B cell (primary cell): ENCODE measurements around the gene BAAT. TPM values are rescaled to one million over a fixed set of nuclear protein-coding genes. Genes with fewer than 3 reads are reported as not detected.

ENCODE experiments used
- ATAC-seq: fragments of 200-7000 bp; cut with Tn5 transposase; one replicate; pipeline ENCODE4 v1.10.0; 2021; ENCODE audit warnings: low read depth, mild to moderate bottlenecking, moderate number of reproducible peaks, moderate library complexity
- CTCF ChIA-PET: fragments of 350-600 bp; sonication (Branson Sonifier 250); formaldehyde crosslinking; loops from one replicate; lab custom pipeline; 2021; ENCODE audit warnings: antibody characterized with exemption, inconsistent platforms; lab: Charles Lee
- POLR2A ChIA-PET: fragments of 350-600 bp; sonication (Branson Sonifier 250); formaldehyde crosslinking; loops from one replicate; lab custom pipeline; 2021; ENCODE audit warnings: antibody characterized with exemption; lab: Charles Lee
- DNase-seq: peaks from one replicate; pipeline ENCODE4 v3.0.0; 2013
- H2AFZ ChIP-seq: 2 replicates; pipeline ENCODE4 v1.6.1; 2012; ENCODE audit warnings: mild to moderate bottlenecking, low read depth, low read length; ENCODE audit not compliant: insufficient read depth, poor library complexity, severe bottlenecking
- H3K27ac ChIP-seq, 2 donors: 1 replicate in 1 of 2; 2 replicates in 1 of 2; pipeline ENCODE4 v1.5.1; 2012 to 2013; ENCODE audit warnings: low read length in 2 of 2, mild to moderate bottlenecking in 2 of 2, moderate library complexity in 1 of 2
- H3K27me3 ChIP-seq, 4 experiments: fragments of 200-600 bp in 1 of 4; sonication (generic) in 1 of 4; replicated peaks in 1 of 4; 1 replicate in 2 of 4; 2 replicates in 2 of 4; pipeline versions ENCODE4 v1.6.1 to v1.7.0; 2013 to 2016; ENCODE audit warnings: low read length in 3 of 4, mild to moderate bottlenecking in 2 of 4, mixed read lengths in 1 of 4, moderate library complexity in 1 of 4; ENCODE audit not compliant: insufficient read depth in 4 of 4, control insufficient read depth in 3 of 4; ENCODE audit errors: control extremely low read depth in 1 of 4
- H3K36me3 ChIP-seq, 2 experiments: replicated peaks in 1 of 2; 1 replicate in 1 of 2; 2 replicates in 1 of 2; pipeline versions ENCODE4 v1.6.1 to v1.7.1; 2013; ENCODE audit warnings: low read length in 1 of 2; ENCODE audit not compliant: insufficient read depth in 2 of 2, control insufficient read depth in 1 of 2; ENCODE audit errors: control extremely low read depth in 1 of 2, extremely low read depth in 1 of 2
- H3K4me1 ChIP-seq, 2 donors: fragments of 200-600 bp in 1 of 2; sonication (generic) in 1 of 2; 1 replicate in 1 of 2; 2 replicates in 1 of 2; pipeline versions ENCODE4 v1.5.1 to v1.6.1; 2013 to 2017; ENCODE audit warnings: low read length in 2 of 2; ENCODE audit not compliant: control insufficient read depth in 2 of 2, insufficient read depth in 2 of 2
- H3K4me2 ChIP-seq: replicated peaks from 2 replicates; pipeline ENCODE3; 2012; ENCODE audit warnings: mild to moderate bottlenecking, low read depth, low read length; ENCODE audit not compliant: poor library complexity, severe bottlenecking
- H3K4me3 ChIP-seq, 5 experiments: fragments of 200-600 bp in 1 of 5; sonication (generic) in 1 of 5; 1 replicate in 3 of 5; 2 replicates in 2 of 5; pipeline versions ENCODE4 v1.5.1 to v1.7.0; 2011 to 2016; ENCODE audit warnings: low read length in 4 of 5, mild to moderate bottlenecking in 4 of 5, low read depth in 2 of 5, control low read depth in 1 of 5, moderate library complexity in 1 of 5; ENCODE audit not compliant: insufficient read depth in 1 of 5; ENCODE audit errors: control extremely low read depth in 1 of 5, extremely low read depth in 1 of 5
- H3K79me2 ChIP-seq: fragments of 200-600 bp; sonication (generic); one replicate; pipeline ENCODE4 v1.6.0; 2016; ENCODE audit warnings: low read length; ENCODE audit not compliant: control insufficient read depth, insufficient read depth
- H3K9ac ChIP-seq: fragments of 200-600 bp; sonication (generic); 2 replicates; pipeline ENCODE4 v1.6.1; 2017; ENCODE audit warnings: mild to moderate bottlenecking, low read length, moderate library complexity
- H3K9me3 ChIP-seq, 3 donors: one replicate each; pipeline versions ENCODE4 v1.6.1 to v1.7.1; 2013; ENCODE audit warnings: low read length in 2 of 3; ENCODE audit not compliant: control insufficient read depth in 2 of 3, insufficient read depth in 1 of 3; ENCODE audit errors: control extremely low read depth in 1 of 3
- H4K20me1 ChIP-seq: 2 replicates; pipeline ENCODE4 v1.6.0; 2012; ENCODE audit warnings: mild to moderate bottlenecking, low read length; ENCODE audit not compliant: insufficient read depth, control insufficient read depth, poor library complexity, severe bottlenecking
- H3K27ac Mint-ChIP-seq: one replicate; pipeline ENCODE4 v1.8.0; 2021; ENCODE audit warnings: mixed read lengths
- H3K27me3 Mint-ChIP-seq: one replicate; pipeline ENCODE4 v1.8.0; 2021; ENCODE audit warnings: mixed read lengths
- H3K4me1 Mint-ChIP-seq: one replicate; pipeline ENCODE4 v1.8.0; 2021; ENCODE audit warnings: mixed read lengths
- H3K4me3 Mint-ChIP-seq: one replicate; pipeline ENCODE4 v1.8.0; 2021; ENCODE audit warnings: mixed read lengths
- H3K9me3 Mint-ChIP-seq: one replicate; pipeline ENCODE4 v1.8.0; 2022; ENCODE audit warnings: mixed read lengths; ENCODE audit not compliant: insufficient read depth
- EZH2 ChIP-seq: IDR thresholded peaks from 2 replicates; pipeline ENCODE4 v1.6.1; 2012; ENCODE audit warnings: borderline replicate concordance, low read depth, mild to moderate bottlenecking, moderate library complexity, low read length; ENCODE audit not compliant: insufficient read depth, poor library complexity, severe bottlenecking
- WGBS: methylation state at CpG from one replicate; pipeline ENCODE4 v1.1.5; 2013; ENCODE audit warnings: missing lambda C conversion rate; ENCODE audit not compliant: insufficient coverage; 5-methylcytosine and 5-hydroxymethylcytosine counted together
- intact Hi-C: fragments of 100-400 bp; cut with micrococcal nuclease; formaldehyde crosslinking; loops from one replicate; pipeline ENCODE4 v1.10.0; 2022
- polyA plus RNA-seq: library from polyadenylated mRNA; depleted of rRNA; stranded (reverse); fragments of >200 nt; gene quantifications from 2 replicates; pipeline ENCODE4 v1.2.3, GENCODE V29; 2012
- total RNA-seq, 2 donors: library from RNA; stranded (reverse); fragments of 120-200 nt in 1 of 2; gene quantifications; 1 replicate in 1 of 2; 2 replicates in 1 of 2; pipeline versions ENCODE4 v1.2.3 to v1.2.4, GENCODE V29; 2013 to 2022
- TF ChIP-seq, protein P1 (sequence below): fragments of 200-600 bp; IDR thresholded peaks from one replicate; pipeline ENCODE4 v1.8.0; 2022; ENCODE audit warnings: antibody characterized with exemption, mild to moderate bottlenecking

The BAAT gene
- total and polyA plus RNA-seq, 2 donors (not counting 1 experiment from before 2014, with no cell fraction given): 0.07 TPM; not detected in 1

GRCh38 chr9:101341958-101342357, 42.8 kb downstream of the BAAT start:
- Mint-ChIP-seq H3K9me3 (no peaks in the 10 kb centered on the region), H3K27me3 (peaks cover 27% of the 10 kb centered on the region), H3K4me3 (no peak overlapping the region), H3K4me1 (no peaks in the 10 kb centered on the region), H3K27ac (no peak overlapping the region)
- DNase-seq (no peak), ATAC-seq (no peak)
- no peaks in the 10 kb centered on the region for H4K20me1 ChIP-seq
- ChIA-PET POLR2A (no interaction called here), CTCF (no interaction called here)
- no peaks in the 10 kb centered on the region for H3K9me3 ChIP-seq
- no peaks in the 10 kb centered on the region for H3K36me3 ChIP-seq
- H3K9ac ChIP-seq: no peak overlapping the region
- H3K4me3 ChIP-seq: no peak overlapping the region
- H3K4me2 ChIP-seq: no peak overlapping the region
- H3K79me2 ChIP-seq: no peaks in the 10 kb centered on the region
- no peaks in the 10 kb centered on the region for H3K4me1 ChIP-seq
- intact Hi-C loops: no loop called here
- TF ChIP-seq EZH2: no peak
- TF ChIP-seq, protein P1, sequence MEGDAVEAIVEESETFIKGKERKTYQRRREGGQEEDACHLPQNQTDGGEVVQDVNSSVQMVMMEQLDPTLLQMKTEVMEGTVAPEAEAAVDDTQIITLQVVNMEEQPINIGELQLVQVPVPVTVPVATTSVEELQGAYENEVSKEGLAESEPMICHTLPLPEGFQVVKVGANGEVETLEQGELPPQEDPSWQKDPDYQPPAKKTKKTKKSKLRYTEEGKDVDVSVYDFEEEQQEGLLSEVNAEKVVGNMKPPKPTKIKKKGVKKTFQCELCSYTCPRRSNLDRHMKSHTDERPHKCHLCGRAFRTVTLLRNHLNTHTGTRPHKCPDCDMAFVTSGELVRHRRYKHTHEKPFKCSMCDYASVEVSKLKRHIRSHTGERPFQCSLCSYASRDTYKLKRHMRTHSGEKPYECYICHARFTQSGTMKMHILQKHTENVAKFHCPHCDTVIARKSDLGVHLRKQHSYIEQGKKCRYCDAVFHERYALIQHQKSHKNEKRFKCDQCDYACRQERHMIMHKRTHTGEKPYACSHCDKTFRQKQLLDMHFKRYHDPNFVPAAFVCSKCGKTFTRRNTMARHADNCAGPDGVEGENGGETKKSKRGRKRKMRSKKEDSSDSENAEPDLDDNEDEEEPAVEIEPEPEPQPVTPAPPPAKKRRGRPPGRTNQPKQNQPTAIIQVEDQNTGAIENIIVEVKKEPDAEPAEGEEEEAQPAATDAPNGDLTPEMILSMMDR: no peak
- H2AFZ ChIP-seq: no peak overlapping the region
- H3K27ac ChIP-seq: no peak overlapping the region
- H3K27me3 ChIP-seq: peaks cover 0 to 4% (median 0%) of the 10 kb centered on the region in 4 experiments

GRCh38 chr9:101337237-101337636, 47.6 kb downstream of the BAAT start:
- DNase-seq: no peak
- Mint-ChIP-seq H3K27ac (no peak overlapping the region), H3K4me1 (no peaks in the 10 kb centered on the region), H3K27me3 (peaks cover 25% of the 10 kb centered on the region), H3K4me3 (no peak overlapping the region), H3K9me3 (no peaks in the 10 kb centered on the region)
- H3K36me3 ChIP-seq: no peaks in the 10 kb centered on the region
- ChIA-PET CTCF (no interaction called here), POLR2A (no interaction called here)
- H2AFZ ChIP-seq: no peak overlapping the region
- intact Hi-C loops: no loop called here
- no peak for TF ChIP-seq EZH2
- TF ChIP-seq, protein P1: no peak
- H3K27me3 ChIP-seq: peaks cover 0 to 4% (median 0%) of the 10 kb centered on the region in 4 experiments
- no peak overlapping the region for H3K4me3 ChIP-seq
- no peak overlapping the region for H3K4me2 ChIP-seq
- H3K9ac ChIP-seq: no peak overlapping the region
- no peak for ATAC-seq
- WGBS: no CpG with 5 or more reads among the region's 2 CpGs
- no peaks in the 10 kb centered on the region for H4K20me1 ChIP-seq
- no peaks in the 10 kb centered on the region for H3K4me1 ChIP-seq
- H3K9me3 ChIP-seq: no peaks in the 10 kb centered on the region
- H3K79me2 ChIP-seq: no peaks in the 10 kb centered on the region
- H3K27ac ChIP-seq: no peak overlapping the region
